Mesenchymal stem cell (in vitro differentiated cells and primary cell): ENCODE results near the gene UBTD2.

ENCODE experiments used
- DNase-seq: peaks from one replicate; pipeline ENCODE4 v3.0.0-alpha.2; 2013
- H2AFZ ChIP-seq: one replicate; pipeline ENCODE4 v1.6.1; 2013; ENCODE audit warnings: low read depth, mild to moderate bottlenecking, control low read depth, inconsistent platforms, low read length, moderate library complexity
- H2AK5ac ChIP-seq: 2 replicates; pipeline ENCODE4 v1.6.1; 2013; ENCODE audit warnings: low read length, moderate library complexity, mild to moderate bottlenecking, inconsistent platforms; ENCODE audit not compliant: severe bottlenecking
- H2BK120ac ChIP-seq: one replicate; pipeline ENCODE4 v1.6.1; 2013; ENCODE audit warnings: low read depth, mild to moderate bottlenecking, inconsistent platforms, low read length, moderate library complexity
- H2BK12ac ChIP-seq, 2 experiments: one replicate each; pipeline ENCODE4 v1.6.1; 2013; ENCODE audit warnings: inconsistent platforms in 2 of 2, low read length in 2 of 2, mild to moderate bottlenecking in 2 of 2, moderate library complexity in 2 of 2, control low read depth in 1 of 2
- H2BK15ac ChIP-seq: one replicate; pipeline ENCODE4 v1.6.1; 2013; ENCODE audit warnings: mild to moderate bottlenecking, low read depth, inconsistent platforms; ENCODE audit not compliant: poor library complexity, severe bottlenecking
- H2BK5ac ChIP-seq: 2 replicates; pipeline ENCODE4 v1.6.1; 2013; ENCODE audit warnings: low read depth, mild to moderate bottlenecking, low read length, control low read depth, inconsistent platforms; ENCODE audit not compliant: poor library complexity, severe bottlenecking
- H3K14ac ChIP-seq, 2 experiments: one replicate each; pipeline ENCODE4 v1.6.1; 2013; ENCODE audit warnings: inconsistent platforms in 2 of 2, low read length in 2 of 2, control low read depth in 1 of 2, mild to moderate bottlenecking in 1 of 2, moderate library complexity in 1 of 2
- H3K18ac ChIP-seq, 2 experiments: one replicate each; pipeline ENCODE4 v1.6.1; 2013; ENCODE audit warnings: inconsistent platforms in 2 of 2, low read length in 2 of 2, control low read depth in 1 of 2, low read depth in 1 of 2, mild to moderate bottlenecking in 1 of 2
- H3K23ac ChIP-seq, 2 experiments: one replicate each; pipeline ENCODE4 v1.6.1; 2013; ENCODE audit warnings: inconsistent platforms in 2 of 2, low read length in 2 of 2, mild to moderate bottlenecking in 2 of 2, moderate library complexity in 2 of 2, control low read depth in 1 of 2
- H3K27ac ChIP-seq: 2 replicates; pipeline ENCODE4 v1.5.1; 2013; ENCODE audit warnings: mild to moderate bottlenecking, moderate library complexity, low read length, control low read depth, inconsistent platforms; ENCODE audit not compliant: poor library complexity, severe bottlenecking
- H3K27me3 ChIP-seq, 2 experiments: 2 replicates each; pipeline versions ENCODE4 v1.6.1 to v1.7.0; 2013; ENCODE audit warnings: low read length in 2 of 2, mild to moderate bottlenecking in 2 of 2, moderate library complexity in 2 of 2, control low read depth in 1 of 2, inconsistent platforms in 1 of 2; ENCODE audit not compliant: control insufficient read depth in 1 of 2, insufficient read depth in 1 of 2
- H3K36me3 ChIP-seq, 2 experiments: 2 replicates each; pipeline versions ENCODE4 v1.6.1 to v1.7.0; 2013; ENCODE audit warnings: low read length in 2 of 2, control low read depth in 1 of 2, inconsistent platforms in 1 of 2, low read depth in 1 of 2, mild to moderate bottlenecking in 1 of 2; ENCODE audit not compliant: insufficient read depth in 2 of 2, control insufficient read depth in 1 of 2
- H3K4ac ChIP-seq, 2 experiments: one replicate each; pipeline ENCODE4 v1.6.1; 2013; ENCODE audit warnings: inconsistent platforms in 2 of 2, low read length in 2 of 2, mild to moderate bottlenecking in 2 of 2, moderate library complexity in 2 of 2, control low read depth in 1 of 2, low read depth in 1 of 2
- H3K4me1 ChIP-seq: 2 replicates; pipeline ENCODE4 v1.6.1; 2013; ENCODE audit warnings: low read depth, low read length, control low read depth; ENCODE audit not compliant: control insufficient read depth, insufficient read depth
- H3K4me2 ChIP-seq: 2 replicates; pipeline ENCODE4 v1.6.1; 2013; ENCODE audit warnings: low read length, mild to moderate bottlenecking, inconsistent platforms; ENCODE audit not compliant: poor library complexity, severe bottlenecking
- H3K4me3 ChIP-seq, 2 experiments: 2 replicates each; pipeline versions ENCODE4 v1.5.1 to v1.7.0; 2013; ENCODE audit warnings: low read length in 2 of 2, mild to moderate bottlenecking in 2 of 2, control low read depth in 1 of 2, low read depth in 1 of 2; ENCODE audit not compliant: insufficient read depth in 1 of 2
- H3K79me1 ChIP-seq: replicated peaks from 2 replicates; pipeline ENCODE4 v1.6.1; 2013; ENCODE audit warnings: mild to moderate bottlenecking, control low read depth, low read length, inconsistent platforms; ENCODE audit not compliant: poor library complexity, severe bottlenecking
- H3K9ac ChIP-seq: 2 replicates; pipeline ENCODE4 v1.7.0; 2013; ENCODE audit warnings: mild to moderate bottlenecking, low read length, moderate library complexity
- H3K9me3 ChIP-seq: 2 replicates; pipeline ENCODE4 v1.7.0; 2013; ENCODE audit warnings: mild to moderate bottlenecking, low read length; ENCODE audit not compliant: control insufficient read depth
- H4K8ac ChIP-seq: one replicate; pipeline ENCODE4 v1.6.1; 2013; ENCODE audit warnings: inconsistent platforms, mild to moderate bottlenecking, low read length, moderate library complexity
- H4K91ac ChIP-seq: one replicate; pipeline ENCODE4 v1.6.1; 2013; ENCODE audit warnings: mild to moderate bottlenecking, low read length, inconsistent platforms
- WGBS: methylation state at CpG from one replicate; pipeline ENCODE4 v1.1.7; 2013; ENCODE audit warnings: mixed read lengths; 5-methylcytosine and 5-hydroxymethylcytosine counted together

Gene UBTD2

DNA sequence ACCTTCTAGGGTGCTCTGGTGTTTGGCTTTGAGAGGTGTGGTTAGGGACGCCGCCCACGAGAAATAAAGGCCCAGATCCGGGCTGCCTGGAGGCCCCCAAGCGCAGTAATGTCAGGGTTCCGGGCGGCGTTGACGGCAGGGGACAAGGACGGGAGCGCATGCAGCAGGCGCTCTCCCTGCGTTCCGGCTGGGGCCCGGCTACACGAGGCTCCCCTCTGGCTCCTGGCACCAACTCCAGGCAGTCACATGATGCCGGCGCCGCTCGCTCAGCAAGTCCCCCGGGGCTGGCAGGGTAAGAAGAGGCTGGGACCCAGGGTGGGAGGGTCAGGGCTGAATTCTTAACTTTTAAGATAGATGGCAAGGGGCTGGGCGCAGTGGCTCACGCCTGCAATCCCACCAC is 28.1 kb downstream of the UBTD2 start:
- Histone ChIP-seq H2AFZ (no peak overlapping the region), H3K9me3 (peaks cover 23% of the 10 kb centered on the region), H3K4ac (no peak overlapping the region), H3K4me2 (no peak overlapping the region), H2BK12ac (no peak overlapping the region), H2BK5ac (no peak overlapping the region), H3K79me1 (peaks cover 22% of the 10 kb centered on the region), H3K23ac (peak overlapping the region in 1 of 2 experiments; percentile 2), H2AK5ac (no peak overlapping the region), H3K27ac (no peak overlapping the region), H3K14ac (no peak overlapping the region), H3K27me3 (no peaks in the 10 kb centered on the region), H2BK15ac (no peak overlapping the region), H3K18ac (no peak overlapping the region), H2BK120ac (no peak overlapping the region), H3K36me3 (peaks cover 18 to 49% of the 10 kb centered on the region in 2 experiments), H4K8ac (no peak overlapping the region), H3K9ac (no peak overlapping the region), H4K91ac (no peak overlapping the region), H3K4me1 (no peaks in the 10 kb centered on the region), H3K4me3 (no peak overlapping the region)
- DNase-seq, result no peak
- over 99% methylated on average over 22 of the region's 23 CpGs for WGBS

DNA sequence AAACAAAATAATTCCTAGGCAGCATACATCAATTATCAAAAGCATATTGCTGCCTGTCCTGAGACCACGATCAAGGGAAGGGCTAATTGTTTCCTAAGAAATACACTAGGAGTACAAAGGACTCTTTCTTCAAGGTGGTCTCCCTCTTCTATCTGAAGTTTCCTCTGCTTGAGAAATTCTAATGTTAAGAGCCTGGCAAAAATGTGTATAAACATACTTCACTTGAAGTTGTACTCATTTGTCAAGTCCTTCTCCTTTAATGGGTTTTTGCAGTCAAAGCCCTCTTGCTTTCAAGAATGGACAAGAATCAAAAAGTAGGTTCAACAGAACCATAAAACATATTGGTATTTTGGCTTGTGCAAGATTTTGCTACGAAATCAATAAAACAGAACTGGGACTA is 31.1 kb downstream of the UBTD2 start:
- Histone ChIP-seq H2BK15ac (no peak overlapping the region), H3K4ac (no peak overlapping the region), H3K23ac (no peak overlapping the region), H3K14ac (no peak overlapping the region), H3K4me1 (peaks cover 2% of the 10 kb centered on the region), H3K4me3 (no peak overlapping the region), H4K91ac (no peak overlapping the region), H2AFZ (no peak overlapping the region), H3K27me3 (no peaks in the 10 kb centered on the region), H3K27ac (no peak overlapping the region), H3K18ac (no peak overlapping the region), H3K9ac (no peak overlapping the region), H2AK5ac (no peak overlapping the region), H2BK5ac (no peak overlapping the region), H3K79me1 (peaks cover 22% of the 10 kb centered on the region), H3K36me3 (peaks cover 18 to 37% of the 10 kb centered on the region in 2 experiments), H4K8ac (no peak overlapping the region), H3K9me3 (peaks cover 14% of the 10 kb centered on the region), H2BK120ac (no peak overlapping the region), H2BK12ac (no peak overlapping the region), H3K4me2 (no peak overlapping the region)
- no peak for DNase-seq
- 100% methylated on average over 1 of the region's 2 CpGs for WGBS

DNA sequence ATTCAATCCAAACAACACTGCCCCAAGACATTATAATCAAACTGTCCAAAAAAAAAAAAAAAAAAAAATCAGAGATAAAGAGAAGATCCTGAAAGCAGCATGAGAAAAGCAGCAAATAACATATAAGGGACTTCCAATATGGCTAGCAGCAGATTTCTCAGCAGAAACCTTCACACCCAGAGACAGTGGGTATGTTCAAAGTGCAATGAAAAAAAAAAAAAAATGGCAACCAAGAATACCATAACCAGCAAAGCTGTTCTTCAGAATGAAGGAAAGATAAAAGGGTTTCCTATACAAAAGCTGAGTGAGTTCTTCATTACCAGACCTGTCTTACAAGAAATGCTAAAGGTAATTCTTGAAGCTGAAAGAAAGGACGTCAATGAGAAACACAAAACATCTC is 32.1 kb downstream of the UBTD2 start:
- Histone ChIP-seq H3K9me3 (peaks cover 14% of the 10 kb centered on the region), H4K91ac (no peak overlapping the region), H3K23ac (no peak overlapping the region), H3K4ac (no peak overlapping the region), H3K14ac (no peak overlapping the region), H3K27me3 (no peaks in the 10 kb centered on the region), H2BK5ac (no peak overlapping the region), H2AFZ (no peak overlapping the region), H2BK120ac (no peak overlapping the region), H2BK12ac (no peak overlapping the region), H3K4me1 (peaks cover 2% of the 10 kb centered on the region), H2AK5ac (no peak overlapping the region), H3K4me3 (no peak overlapping the region), H3K36me3 (peaks cover 18 to 31% of the 10 kb centered on the region in 2 experiments), H2BK15ac (no peak overlapping the region), H3K27ac (no peak overlapping the region), H3K18ac (no peak overlapping the region), H4K8ac (no peak overlapping the region), H3K4me2 (no peak overlapping the region), H3K79me1 (peaks cover 17% of the 10 kb centered on the region), H3K9ac (no peak overlapping the region)
- WGBS, result no CpG with 5 or more reads among the region's 1 CpG
- no peak for DNase-seq

DNA sequence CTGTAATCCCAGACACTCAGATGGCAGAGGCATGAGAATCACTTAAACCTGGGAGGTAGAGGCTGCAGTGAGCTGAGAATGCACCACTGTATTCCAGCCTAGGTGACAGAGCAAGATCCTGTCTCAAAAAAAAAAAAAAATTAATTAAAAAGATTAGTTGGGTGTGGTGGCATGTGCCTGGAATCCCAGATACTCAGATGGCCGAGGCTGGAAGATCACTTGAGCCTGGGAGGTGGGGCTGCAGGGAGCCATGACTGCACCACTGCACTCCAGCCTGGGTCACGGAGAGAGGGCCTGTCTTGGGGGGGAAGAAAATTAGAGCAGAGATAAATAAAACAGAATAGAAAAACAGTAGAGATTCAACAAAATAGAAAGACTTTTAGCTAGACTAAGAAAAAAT is 34.9 kb downstream of the UBTD2 start:
- Histone ChIP-seq H3K18ac (no peak overlapping the region), H3K79me1 (peaks cover 15% of the 10 kb centered on the region), H2AK5ac (no peak overlapping the region), H3K27ac (no peak overlapping the region), H4K91ac (no peak overlapping the region), H3K4me3 (no peak overlapping the region), H2AFZ (no peak overlapping the region), H4K8ac (no peak overlapping the region), H3K27me3 (no peaks in the 10 kb centered on the region), H3K9me3 (peaks cover 14% of the 10 kb centered on the region), H3K4me2 (no peak overlapping the region), H3K23ac (no peak overlapping the region), H3K4me1 (peaks cover 2% of the 10 kb centered on the region), H2BK120ac (no peak overlapping the region), H3K14ac (no peak overlapping the region), H3K9ac (no peak overlapping the region), H3K36me3 (peaks cover 3 to 17% of the 10 kb centered on the region in 2 experiments), H2BK5ac (no peak overlapping the region), H2BK15ac (no peak overlapping the region), H3K4ac (no peak overlapping the region), H2BK12ac (no peak overlapping the region)
- no peak for DNase-seq
- WGBS, result 90% methylated on average over 1 of the region's 2 CpGs
